Tibial nerve (tissue), 4 donors: ENCODE results near the gene CD300A. TPM values are rescaled to one million over a fixed set of nuclear protein-coding genes. Genes with fewer than 3 reads are reported as not detected.

Experiments used
- DNase-seq, 2 donors: peaks; one replicate each; pipeline ENCODE4 v3.0.0-alpha.2; 2019; ENCODE audit warnings: low spot score in 2 of 2
- H3K27ac ChIP-seq, 4 donors: fragments of 200-600 bp; sonication (generic) in 3 of 4; one replicate each; pipeline ENCODE4 v1.5.1; 2017 to 2019; ENCODE audit warnings: mild to moderate bottlenecking in 1 of 4
- H3K27me3 ChIP-seq, 2 donors: fragments of 200-600 bp; sonication (generic) in 1 of 2; one replicate each; pipeline versions ENCODE4 v1.5.1 to v1.6.0; 2017 to 2019
- H3K36me3 ChIP-seq, 3 donors: fragments of 200-600 bp; sonication (generic); one replicate each; pipeline ENCODE4 v1.5.1; 2018 to 2019
- H3K4me1 ChIP-seq, 4 donors: fragments of 200-600 bp; sonication (generic) in 3 of 4; one replicate each; pipeline ENCODE4 v1.5.1; 2017 to 2019
- H3K4me3 ChIP-seq, 4 donors: fragments of 200-600 bp; sonication (generic) in 3 of 4; one replicate each; pipeline ENCODE4 v1.5.1; 2017 to 2019; ENCODE audit warnings: mild to moderate bottlenecking in 1 of 4, moderate library complexity in 1 of 4
- H3K9me3 ChIP-seq, 4 donors: fragments of 200-600 bp; sonication (generic) in 3 of 4; one replicate each; pipeline ENCODE4 v1.5.1; 2017 to 2019
- CTCF ChIP-seq, 5 experiments: fragments of 200-600 bp in 3 of 5; fragments of 450-650 bp in 2 of 5; sonication (generic) in 3 of 5; IDR thresholded peaks; one replicate each; pipeline ENCODE4 v1.5.1; 2016 to 2019; ENCODE audit warnings: antibody characterized with exemption in 5 of 5, mild to moderate bottlenecking in 3 of 5, moderate library complexity in 2 of 5
- EP300 ChIP-seq, 2 donors: sonication (generic); formaldehyde crosslinking; IDR thresholded peaks; one replicate each; pipeline ENCODE4 v1.6.1; 2017; ENCODE audit warnings: antibody characterized with exemption in 2 of 2, mild to moderate bottlenecking in 1 of 2
- POLR2A ChIP-seq, 2 donors: fragments of 450-650 bp; IDR thresholded peaks; one replicate each; pipeline ENCODE4 v1.6.1; 2017; ENCODE audit warnings: antibody characterized with exemption in 2 of 2, mild to moderate bottlenecking in 2 of 2, moderate library complexity in 2 of 2
- WGBS, 2 donors: methylation state at CpG; one replicate each; pipeline ENCODE4 v1.1.5; 2018; 5-methylcytosine and 5-hydroxymethylcytosine counted together
- total RNA-seq, 4 donors: library from RNA; depleted of rRNA; stranded (reverse); fragments of >200 nt; gene quantifications; one replicate each; pipeline ENCODE4 v1.1.0, GENCODE V29; 2016

CD300A gene
- total RNA-seq, 4 donors from 2014 or later, result 6.8 to 12.6 (median 9.8) TPM

DNA sequence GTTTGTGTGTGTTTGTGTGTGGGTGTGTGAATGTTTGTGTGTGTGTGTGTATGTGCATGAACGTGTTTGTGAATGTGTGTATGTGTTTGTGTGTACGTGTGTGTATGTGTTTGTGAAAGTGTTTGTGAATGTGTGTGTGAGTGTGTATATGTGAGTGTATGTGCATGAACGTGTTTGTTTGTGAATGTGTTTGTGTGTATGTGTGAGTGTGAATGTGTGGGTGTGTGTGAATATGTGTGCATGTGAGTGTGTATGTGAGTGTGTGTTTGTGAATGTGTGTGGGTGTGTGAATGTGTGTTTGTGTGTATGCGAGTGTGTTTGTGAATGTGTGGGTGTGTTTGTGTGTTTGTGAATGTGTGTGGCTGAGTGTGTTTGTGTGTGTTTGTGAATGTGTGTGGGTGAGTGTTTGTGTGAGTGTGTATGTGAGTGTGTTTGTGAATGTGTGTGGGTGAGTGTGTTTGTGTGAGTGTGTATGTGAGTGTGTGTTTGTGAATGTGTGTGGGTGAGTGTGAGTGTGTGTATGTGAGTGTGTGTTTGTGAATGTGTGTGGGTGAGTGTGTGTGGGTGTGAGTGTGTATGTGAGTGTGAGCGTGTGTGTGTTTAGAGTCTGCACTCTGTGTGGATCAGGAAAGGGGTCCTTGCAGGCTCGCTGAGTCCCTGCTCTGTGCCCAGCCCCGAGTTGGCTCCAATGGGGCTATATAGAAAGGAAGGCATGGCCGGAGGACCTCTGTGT lies 890 bp upstream of the CD300A start:
- 72 to 79% methylated on average over 8 of the region's 8 CpGs for WGBS, 2 donors
- TF ChIP-seq CTCF (IDR thresholded peaks at IDR 0.05) (no peak), POLR2A (IDR thresholded peaks at IDR 0.05) (no peak), EP300 (IDR thresholded peaks at IDR 0.05) (no peak)
- no peak for DNase-seq
- H3K4me1 ChIP-seq, result peaks cover 0 to 14% (median 4%) of the 10 kb centered on the region in 4 donors
- H3K4me3 ChIP-seq, result peak overlapping the region in 1 of 4 donors; percentile 42
- H3K36me3 ChIP-seq, result no peaks in the 10 kb centered on the region
- no peaks in the 10 kb centered on the region for H3K9me3 ChIP-seq
- H3K27me3 ChIP-seq, result peaks cover 0 to 37% of the 10 kb centered on the region in 2 donors
- H3K27ac ChIP-seq, result peak overlapping the region in 2 of 4 donors; percentile 60 to 67

- 12 to 23% methylated on average over 11 of the region's 11 CpGs for WGBS, 2 donors
Measured at GRCh38 chr17:74466828-74467184, 372 bp downstream of the CD300A start.

GRCh38 chr17:74467221-74467951 lies 952 bp downstream of the CD300A start:
- DNase-seq, result no peak
- Histone ChIP-seq H3K27me3 (peaks cover 0 to 44% of the 10 kb centered on the region in 2 donors), H3K4me1 (peaks cover 0 to 14% (median 4%) of the 10 kb centered on the region in 4 donors), H3K36me3 (no peaks in the 10 kb centered on the region), H3K4me3 (peak overlapping the region in 3 of 4 donors; percentile 16 to 42 (median 42)), H3K9me3 (no peaks in the 10 kb centered on the region), H3K27ac (peak overlapping the region in 3 of 4 donors; percentile 60 to 67 (median 63))
- 38 to 46% methylated on average over 21 of the region's 21 CpGs for WGBS, 2 donors
- TF ChIP-seq POLR2A (IDR thresholded peaks at IDR 0.05), result no peak
- no peak for TF ChIP-seq CTCF (IDR thresholded peaks at IDR 0.05)
- no peak for TF ChIP-seq EP300 (IDR thresholded peaks at IDR 0.05)

More at GRCh38 chr17:74466828-74467184, 372 bp downstream of the CD300A start:
- no peak for TF ChIP-seq CTCF (IDR thresholded peaks at IDR 0.05)
- TF ChIP-seq EP300 (IDR thresholded peaks at IDR 0.05), result no peak
- no peak for TF ChIP-seq POLR2A (IDR thresholded peaks at IDR 0.05)
- no peak for DNase-seq
- no peaks in the 10 kb centered on the region for H3K9me3 ChIP-seq
- no peaks in the 10 kb centered on the region for H3K36me3 ChIP-seq
- H3K27ac ChIP-seq, result peak overlapping the region in 3 of 4 donors; percentile 60 to 67 (median 63)
- H3K4me1 ChIP-seq, result peaks cover 0 to 14% (median 4%) of the 10 kb centered on the region in 4 donors
- H3K27me3 ChIP-seq, result peaks cover 0 to 44% of the 10 kb centered on the region in 2 donors
- H3K4me3 ChIP-seq, result peak overlapping the region; percentile 12 to 42 (median 29)

DNA sequence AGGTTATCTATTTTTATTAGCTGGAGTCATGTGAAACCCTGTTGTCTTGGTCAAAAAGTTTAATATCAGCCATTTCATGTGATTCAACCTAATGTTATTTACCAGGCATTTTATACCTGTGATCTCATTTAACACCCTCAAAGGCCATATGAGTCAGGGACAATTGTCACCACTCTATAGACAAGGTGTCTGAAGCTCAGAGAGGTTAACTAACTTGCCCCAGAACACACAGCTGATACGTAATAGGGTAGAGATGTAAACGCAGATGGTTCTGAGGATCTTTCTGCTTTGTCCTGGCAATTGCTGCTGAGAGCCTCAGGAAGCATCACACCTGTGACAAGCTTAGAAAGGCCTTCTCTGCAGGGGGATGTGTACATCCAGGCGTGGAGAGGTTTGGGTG lies 4.9 kb downstream of the CD300A start:
- Histone ChIP-seq H3K4me1 (peaks cover 0 to 5% (median 0%) of the 10 kb centered on the region in 4 donors), H3K36me3 (no peaks in the 10 kb centered on the region), H3K27ac (no peak overlapping the region), H3K4me3 (no peak overlapping the region), H3K27me3 (peaks cover 0 to 34% of the 10 kb centered on the region in 2 donors), H3K9me3 (peaks cover 0 to 14% (median 2%) of the 10 kb centered on the region in 4 donors)
- TF ChIP-seq POLR2A (IDR thresholded peaks at IDR 0.05) (no peak), EP300 (IDR thresholded peaks at IDR 0.05) (no peak), CTCF (IDR thresholded peaks at IDR 0.05) (no peak)
- no peak for DNase-seq
- WGBS, 2 donors, result 84 to 93% methylated on average over 3 of the region's 3 CpGs

DNA sequence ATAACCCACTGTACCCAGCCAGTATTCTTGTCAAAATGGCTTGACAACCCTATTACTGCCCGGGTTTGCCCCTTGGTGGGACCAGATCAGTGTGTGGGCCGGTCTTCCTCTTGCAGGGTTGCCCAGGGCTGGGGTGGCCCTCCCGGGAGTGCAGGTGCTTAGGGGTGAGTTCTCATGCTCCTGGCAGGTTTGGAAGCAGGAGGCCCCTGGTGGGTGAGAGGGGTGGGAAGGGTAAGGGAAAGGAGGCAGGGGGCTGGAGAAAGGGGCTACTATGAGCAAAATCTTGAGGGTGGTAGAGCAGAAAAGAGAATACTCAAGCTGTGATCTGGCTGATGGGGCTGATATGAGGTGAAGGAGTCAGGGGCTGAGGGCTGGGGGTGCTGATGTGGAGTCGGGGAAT lies 6.5 kb downstream of the CD300A start:
- Histone ChIP-seq H3K27me3 (peaks cover 0 to 19% of the 10 kb centered on the region in 2 donors), H3K36me3 (no peaks in the 10 kb centered on the region), H3K4me3 (no peak overlapping the region), H3K4me1 (no peaks in the 10 kb centered on the region), H3K9me3 (peaks cover 0 to 14% (median 2%) of the 10 kb centered on the region in 4 donors), H3K27ac (no peak overlapping the region)
- WGBS, 2 donors, result 86 to 89% methylated on average over 4 of the region's 4 CpGs
- DNase-seq, result no peak
- TF ChIP-seq POLR2A (IDR thresholded peaks at IDR 0.05), result no peak
- TF ChIP-seq CTCF (IDR thresholded peaks at IDR 0.05), result no peak
- no peak for TF ChIP-seq EP300 (IDR thresholded peaks at IDR 0.05)
